Measurements from ENCODE around the gene PPIL4. TPM values are rescaled to one million over a fixed set of nuclear protein-coding genes. Genes with fewer than 3 reads are reported as not detected.

Gene PPIL4
- total RNA-seq, 1 experiment from 2014 or later = 36.9 TPM

DNA sequence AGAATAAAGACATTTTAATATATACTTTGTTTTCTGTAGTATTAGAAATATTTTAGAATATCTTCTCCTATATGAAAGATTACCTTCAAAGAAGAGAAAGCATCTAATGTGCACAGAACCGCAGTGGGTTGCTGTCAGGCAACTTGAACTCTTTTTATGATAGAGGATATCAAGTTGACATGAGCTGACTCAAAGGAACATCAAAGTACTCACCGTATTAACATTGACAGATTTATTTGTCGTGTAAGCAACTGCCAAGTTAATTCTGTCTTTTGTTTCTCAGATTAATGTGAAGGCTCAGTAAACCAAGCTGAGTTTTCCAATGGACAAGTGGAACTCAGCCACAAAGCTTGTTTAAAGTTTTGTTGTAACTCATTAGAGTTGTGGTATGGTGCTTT is 18.1 kb upstream of the PPIL4 start:
- no peak overlapping the region for H3K18ac ChIP-seq (ENCODE audit: insufficient read length, low read depth, low read length)
- no peak overlapping the region for H3K4me2 ChIP-seq (ENCODE audit: insufficient read depth, insufficient read length, low read length)
- TF ChIP-seq, protein P1, sequence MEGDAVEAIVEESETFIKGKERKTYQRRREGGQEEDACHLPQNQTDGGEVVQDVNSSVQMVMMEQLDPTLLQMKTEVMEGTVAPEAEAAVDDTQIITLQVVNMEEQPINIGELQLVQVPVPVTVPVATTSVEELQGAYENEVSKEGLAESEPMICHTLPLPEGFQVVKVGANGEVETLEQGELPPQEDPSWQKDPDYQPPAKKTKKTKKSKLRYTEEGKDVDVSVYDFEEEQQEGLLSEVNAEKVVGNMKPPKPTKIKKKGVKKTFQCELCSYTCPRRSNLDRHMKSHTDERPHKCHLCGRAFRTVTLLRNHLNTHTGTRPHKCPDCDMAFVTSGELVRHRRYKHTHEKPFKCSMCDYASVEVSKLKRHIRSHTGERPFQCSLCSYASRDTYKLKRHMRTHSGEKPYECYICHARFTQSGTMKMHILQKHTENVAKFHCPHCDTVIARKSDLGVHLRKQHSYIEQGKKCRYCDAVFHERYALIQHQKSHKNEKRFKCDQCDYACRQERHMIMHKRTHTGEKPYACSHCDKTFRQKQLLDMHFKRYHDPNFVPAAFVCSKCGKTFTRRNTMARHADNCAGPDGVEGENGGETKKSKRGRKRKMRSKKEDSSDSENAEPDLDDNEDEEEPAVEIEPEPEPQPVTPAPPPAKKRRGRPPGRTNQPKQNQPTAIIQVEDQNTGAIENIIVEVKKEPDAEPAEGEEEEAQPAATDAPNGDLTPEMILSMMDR (conservative IDR thresholded peaks at IDR 0.05) = no peak

More for the DNA sequence above, 18.1 kb upstream of the PPIL4 start:
- H4K5ac ChIP-seq (ENCODE audit: insufficient read length, low read depth, low read length) = no peak overlapping the region
- Mint-ChIP-seq H3K4me1 (peaks cover 11 to 13% of the 10 kb centered on the region in 2 experiments), H3K27ac (no peak overlapping the region), H3K4me3 (no peak overlapping the region), H3K27me3 (ENCODE audit: low read depth) (peaks cover 4% of the 10 kb centered on the region), H3K9me3 (no peaks in the 10 kb centered on the region; a peak in 1 of 5 replicates), H3K36me3 (ENCODE audit: insufficient read depth in 1 of 3, low read depth in 3 of 3) (no peaks in the 10 kb centered on the region; a peak in 1 of 7 replicates)
- H2BK15ac ChIP-seq (ENCODE audit: low read depth, low read length) = no peak overlapping the region
- no peak overlapping the region for H3K56ac ChIP-seq (ENCODE audit: insufficient read length, low read depth, low read length)
- no CpG with 5 or more reads among the region's 3 CpGs for WGBS (ENCODE audit: extremely low coverage, insufficient read length, low lambda C conversion rate)
- H3K4me1 ChIP-seq (ENCODE audit: insufficient read depth, low read length) = no peaks in the 10 kb centered on the region
- H3T11ph ChIP-seq (ENCODE audit: low read length) = no peak overlapping the region
- H2BK12ac ChIP-seq (ENCODE audit: insufficient read length, low read depth, low read length) = no peak overlapping the region
- no peaks in the 10 kb centered on the region for H3K27me3 ChIP-seq (ENCODE audit: insufficient read depth, low read length)
- no peak overlapping the region for H3K4ac ChIP-seq (ENCODE audit: low read depth, low read length)
- no peaks in the 10 kb centered on the region for H3K9me3 ChIP-seq (ENCODE audit: control insufficient read depth, low read depth, low read length)
- H3K79me2 ChIP-seq (ENCODE audit: insufficient read depth, low read length) = peaks cover 5% of the 10 kb centered on the region; the same call in 1 of the 2 replicates
- H2AK5ac ChIP-seq (ENCODE audit: insufficient read length, low read length) = no peak overlapping the region
- H3K23me2 ChIP-seq (ENCODE audit: insufficient read length, low read depth, low read length, poor library complexity, severe bottlenecking) = peaks cover 4% of the 10 kb centered on the region
- peaks cover 2% of the 10 kb centered on the region for H3K79me1 ChIP-seq (ENCODE audit: insufficient read depth, low read depth, low read length, poor library complexity, severe bottlenecking)
- H3K27ac ChIP-seq (ENCODE audit: insufficient read length, low read depth, low read length) = no peak overlapping the region
- H4K20me1 ChIP-seq (ENCODE audit: control insufficient read depth, insufficient read depth, insufficient read length) = no peaks in the 10 kb centered on the region
- H2BK5ac ChIP-seq (ENCODE audit: insufficient read length, low read length) = no peak overlapping the region
- H3K9ac ChIP-seq (ENCODE audit: extremely low read depth, insufficient read length, low read length) = no peak overlapping the region
- no peak overlapping the region for H2BK20ac ChIP-seq (ENCODE audit: low read depth, low read length, poor library complexity, severe bottlenecking)
- no peak overlapping the region for H2AFZ ChIP-seq (ENCODE audit: low read length)
- H3K14ac ChIP-seq (ENCODE audit: insufficient read depth, low read length) = no peak overlapping the region
- no peak overlapping the region for H3K23ac ChIP-seq (ENCODE audit: insufficient read length, low read depth, low read length)
- DNase-seq = no peak
- no peak overlapping the region for H2BK120ac ChIP-seq (ENCODE audit: low read depth, low read length, poor library complexity, severe bottlenecking)
- H4K8ac ChIP-seq (replicated peaks; ENCODE audit: insufficient read length, low read depth, low read length) = no peak overlapping the region
- H4K91ac ChIP-seq (ENCODE audit: insufficient read length, low read depth, low read length) = no peak overlapping the region

Data from H9 (cell line).